ENCODE results near the gene SPG7.

Gene SPG7

GRCh38 chr16:89522287-89522686 lies 14.1 kb downstream of the SPG7 start:
- DNase-seq = no peak

GRCh38 chr16:89523680-89524344 lies 15.6 kb downstream of the SPG7 start:
- DNase-seq = no peak

GRCh38 chr16:89525146-89525913 lies 17.1 kb downstream of the SPG7 start:
- DNase-seq = no peak

- no peak for DNase-seq
These were observed 20.9 kb downstream of the SPG7 start for GRCh38 chr16:89529097-89529496.

GRCh38 chr16:89530401-89531381 lies 22.5 kb downstream of the SPG7 start:
- no peak for DNase-seq

GRCh38 chr16:89531821-89532526 lies 23.8 kb downstream of the SPG7 start:
- DNase-seq = no peak

- DNase-seq = no peak
These were observed 26.1 kb downstream of the SPG7 start for GRCh38 chr16:89534252-89534756.

GRCh38 chr16:89536371-89536770 lies 28.2 kb downstream of the SPG7 start:
- no peak for DNase-seq

- no peak for DNase-seq
These were observed 28.8 kb downstream of the SPG7 start for GRCh38 chr16:89536886-89537548.

- no peak for DNase-seq
These were observed 29.3 kb downstream of the SPG7 start for GRCh38 chr16:89537549-89537925.

GRCh38 chr16:89538286-89538685 lies 30.1 kb downstream of the SPG7 start:
- DNase-seq = no peak

GRCh38 chr16:89540557-89540956 lies 32.4 kb downstream of the SPG7 start:
- no peak for DNase-seq

- DNase-seq = no peak
These were observed 33.6 kb downstream of the SPG7 start for GRCh38 chr16:89541792-89542191.

GRCh38 chr16:89544113-89544512 lies 35.9 kb downstream of the SPG7 start:
- no peak for DNase-seq

- DNase-seq = no peak
These were observed 36.5 kb downstream of the SPG7 start for GRCh38 chr16:89544713-89545043.

- no peak for DNase-seq
These were observed 37.0 kb downstream of the SPG7 start for GRCh38 chr16:89545044-89545830.

GRCh38 chr16:89545831-89546574 lies 37.8 kb downstream of the SPG7 start:
- no peak for DNase-seq

GRCh38 chr16:89546781-89547180 lies 38.6 kb downstream of the SPG7 start:
- no peak for DNase-seq

- no peak for DNase-seq
These were observed 39.1 kb downstream of the SPG7 start for GRCh38 chr16:89547291-89547690.

- no peak for DNase-seq
These were observed 39.7 kb downstream of the SPG7 start for GRCh38 chr16:89547860-89548259.

All from stimulated activated CD8-positive, alpha-beta memory T cell treated with anti-CD3 and anti-CD28 coated beads, Interleukin-4, amount 100 ng/mL, for 48 hours (primary cell).